Nephron progenitor cell (in vitro differentiated cells): ENCODE results near the gene PRIMPOL.
"Not testable (repeated sequence)": the region's sequence is repeated elsewhere in the genome, so short reads cannot be mapped to it uniquely, and the experiment has no call there.

ENCODE experiments used
- DNase-seq: peaks from one replicate; pipeline ENCODE4 v3.0.0; 2021
- H3K27ac Mint-ChIP-seq: 2 replicates; pipeline ENCODE4 v1.8.0; 2021; ENCODE audit warnings: mild to moderate bottlenecking, moderate library complexity, mixed read lengths
- H3K27me3 Mint-ChIP-seq: 2 replicates; pipeline ENCODE4 v1.8.0; 2021; ENCODE audit warnings: mild to moderate bottlenecking, low read depth, mixed read lengths; ENCODE audit not compliant: poor library complexity
- H3K36me3 Mint-ChIP-seq: 2 replicates; pipeline ENCODE4 v1.8.0; 2021; ENCODE audit warnings: low read depth, mixed read lengths
- H3K4me1 Mint-ChIP-seq: 2 replicates; pipeline ENCODE4 v1.8.0; 2021; ENCODE audit warnings: mixed read lengths
- H3K4me3 Mint-ChIP-seq: 2 replicates; pipeline ENCODE4 v1.8.0; 2021; ENCODE audit warnings: mild to moderate bottlenecking, moderate library complexity, mixed read lengths
- H3K9me3 Mint-ChIP-seq: 2 replicates; pipeline ENCODE4 v1.8.0; 2021; ENCODE audit warnings: mild to moderate bottlenecking, moderate library complexity, mixed read lengths
- TF ChIP-seq, protein P1 (sequence below): fragments of 200-600 bp; sonication (generic); IDR thresholded peaks from 2 replicates; pipeline ENCODE4 v1.5.0; 2021; ENCODE audit warnings: antibody characterized with exemption

The PRIMPOL gene

DNA sequence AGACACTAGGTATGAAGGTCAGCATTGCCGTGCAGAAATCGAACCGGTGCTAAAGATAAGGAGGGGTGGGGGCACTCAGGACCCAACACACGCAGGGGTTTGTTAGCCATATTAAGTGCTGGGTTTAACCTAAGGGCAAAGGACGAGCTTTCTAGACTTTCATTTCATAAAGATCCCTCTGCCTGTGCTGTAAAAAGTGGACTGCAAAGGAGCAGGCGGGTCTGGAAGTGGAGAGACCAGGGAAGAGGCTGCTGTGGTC lies 1.6 kb upstream of the PRIMPOL start:
- TF ChIP-seq, protein P1, sequence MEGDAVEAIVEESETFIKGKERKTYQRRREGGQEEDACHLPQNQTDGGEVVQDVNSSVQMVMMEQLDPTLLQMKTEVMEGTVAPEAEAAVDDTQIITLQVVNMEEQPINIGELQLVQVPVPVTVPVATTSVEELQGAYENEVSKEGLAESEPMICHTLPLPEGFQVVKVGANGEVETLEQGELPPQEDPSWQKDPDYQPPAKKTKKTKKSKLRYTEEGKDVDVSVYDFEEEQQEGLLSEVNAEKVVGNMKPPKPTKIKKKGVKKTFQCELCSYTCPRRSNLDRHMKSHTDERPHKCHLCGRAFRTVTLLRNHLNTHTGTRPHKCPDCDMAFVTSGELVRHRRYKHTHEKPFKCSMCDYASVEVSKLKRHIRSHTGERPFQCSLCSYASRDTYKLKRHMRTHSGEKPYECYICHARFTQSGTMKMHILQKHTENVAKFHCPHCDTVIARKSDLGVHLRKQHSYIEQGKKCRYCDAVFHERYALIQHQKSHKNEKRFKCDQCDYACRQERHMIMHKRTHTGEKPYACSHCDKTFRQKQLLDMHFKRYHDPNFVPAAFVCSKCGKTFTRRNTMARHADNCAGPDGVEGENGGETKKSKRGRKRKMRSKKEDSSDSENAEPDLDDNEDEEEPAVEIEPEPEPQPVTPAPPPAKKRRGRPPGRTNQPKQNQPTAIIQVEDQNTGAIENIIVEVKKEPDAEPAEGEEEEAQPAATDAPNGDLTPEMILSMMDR, result no peak
- H3K4me1 Mint-ChIP-seq, result peaks cover 55% of the 10 kb centered on the region

DNA sequence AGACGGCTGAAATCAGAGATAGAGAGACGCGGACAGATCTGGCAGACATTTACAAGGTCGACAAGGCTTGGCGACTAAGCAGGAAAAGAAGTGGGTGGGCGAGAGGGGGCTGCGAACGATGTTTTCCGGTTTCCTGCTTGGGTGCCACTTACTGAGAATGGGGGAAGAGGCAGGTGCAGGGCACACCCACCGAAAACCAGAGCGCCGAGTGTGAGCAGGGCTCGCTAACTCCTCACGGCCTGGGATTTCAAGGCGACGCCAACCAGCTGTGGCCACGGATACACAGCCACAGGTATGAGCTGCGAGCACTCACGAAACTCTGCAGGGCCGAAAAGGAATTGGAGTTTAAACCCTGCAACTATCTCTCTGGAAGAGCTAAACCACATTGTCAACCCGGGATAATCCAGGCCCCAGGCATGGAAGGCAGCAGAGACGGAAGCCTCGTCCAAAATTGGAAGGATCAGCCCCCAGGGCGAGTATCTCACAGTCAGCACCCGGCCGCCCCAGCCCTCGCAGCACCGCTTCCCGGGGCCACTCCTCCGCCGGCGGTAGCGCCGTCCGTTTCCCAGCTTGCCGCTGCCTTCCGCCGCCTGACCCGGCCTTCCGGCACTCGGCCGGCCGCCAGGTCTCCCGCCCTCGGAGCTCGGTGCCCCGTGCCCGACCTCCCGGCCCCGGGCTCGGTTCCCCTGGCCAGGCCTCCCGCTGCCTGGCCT lies 1.1 kb upstream of the PRIMPOL start:
- no peaks in the 10 kb centered on the region for H3K9me3 Mint-ChIP-seq
- H3K27me3 Mint-ChIP-seq, result peaks cover 5% of the 10 kb centered on the region
- peaks cover 55% of the 10 kb centered on the region for H3K4me1 Mint-ChIP-seq

More for the DNA sequence above, 1.6 kb upstream of the PRIMPOL start:
- peak overlapping the region; percentile 94 for H3K27ac Mint-ChIP-seq
- H3K4me3 Mint-ChIP-seq, result peak overlapping the region; percentile 89
- DNase-seq, result peak; percentile 6
- no peaks in the 10 kb centered on the region for H3K9me3 Mint-ChIP-seq
- peaks cover 5% of the 10 kb centered on the region for H3K27me3 Mint-ChIP-seq
- H3K36me3 Mint-ChIP-seq, result peaks cover 6% of the 10 kb centered on the region

DNA sequence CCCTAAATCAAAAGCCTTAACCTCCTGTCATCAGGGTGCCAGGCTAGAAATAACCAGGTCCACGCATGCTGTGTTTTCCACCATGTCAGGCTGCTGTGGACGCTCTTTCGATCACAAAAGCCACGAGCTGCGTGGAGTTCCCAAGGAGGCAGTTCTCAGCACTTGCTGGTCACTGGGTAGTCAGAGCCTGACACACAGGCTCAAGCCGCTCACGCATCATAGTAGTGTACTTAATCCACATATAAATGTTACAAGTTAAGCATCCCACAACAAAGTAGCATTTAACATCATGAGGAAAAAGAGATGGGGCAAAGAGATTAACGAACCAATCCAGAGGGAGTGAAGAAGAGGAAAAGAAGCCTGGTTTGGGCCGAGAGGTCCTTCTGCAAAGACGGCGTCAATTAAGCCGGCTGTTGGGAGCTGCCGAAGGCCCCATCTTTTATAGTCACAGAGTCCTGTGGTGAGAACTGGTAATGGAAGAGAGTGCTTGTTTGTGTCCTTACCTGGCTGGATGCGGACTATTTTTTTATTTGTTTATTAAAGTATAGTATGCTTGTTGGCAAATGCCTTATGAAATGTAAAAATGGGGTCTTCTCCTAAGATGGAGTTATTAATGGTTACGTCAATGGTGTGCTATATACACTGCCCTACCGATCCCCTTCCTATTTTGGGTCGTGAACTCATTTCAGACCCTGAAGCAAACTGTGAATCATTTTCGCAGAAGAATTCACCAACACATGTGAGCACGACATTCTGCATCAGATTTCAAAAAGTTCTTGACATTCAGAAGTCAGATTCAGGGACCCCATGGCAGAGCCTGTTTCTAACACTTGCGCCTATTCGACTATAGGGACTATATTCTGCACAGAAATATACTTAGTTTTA lies 675 bp downstream of the PRIMPOL start:
- Mint-ChIP-seq H3K4me3 (peak overlapping the region; percentile 92), H3K36me3 (peaks cover 10% of the 10 kb centered on the region), H3K27ac (peak overlapping the region; percentile 98), H3K4me1 (peaks cover 49% of the 10 kb centered on the region), H3K9me3 (no peaks in the 10 kb centered on the region), H3K27me3 (peaks cover 5% of the 10 kb centered on the region)
- peak; percentile 24 for DNase-seq
- TF ChIP-seq, protein P1, result no peak

More for the DNA sequence above, 1.1 kb upstream of the PRIMPOL start:
- TF ChIP-seq, protein P1, result no peak
- Mint-ChIP-seq H3K4me3 (peak overlapping the region; percentile 89), H3K36me3 (peaks cover 5% of the 10 kb centered on the region), H3K27ac (peak overlapping the region; percentile 94)
- peak; percentile 69 for DNase-seq

DNA sequence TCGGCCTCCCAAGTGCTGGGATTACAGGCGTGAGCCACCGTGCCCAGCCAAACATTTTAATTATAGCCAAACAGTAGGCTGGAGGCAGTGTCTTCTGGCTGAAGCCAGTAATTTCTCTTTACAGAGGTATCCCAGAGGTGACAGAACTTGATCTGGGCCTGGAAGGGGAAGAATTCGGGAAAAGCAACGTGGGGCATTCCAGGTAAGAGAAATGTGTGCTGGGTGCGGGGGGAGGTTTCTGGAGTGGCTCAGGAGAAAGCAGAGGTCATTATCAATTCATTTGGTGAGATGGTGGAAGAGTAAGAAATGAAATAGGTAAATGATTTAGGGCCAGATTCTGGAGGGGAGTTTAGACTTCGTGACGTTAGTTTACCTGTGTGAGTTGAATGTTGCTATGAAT lies 2.4 kb downstream of the PRIMPOL start:
- Mint-ChIP-seq H3K9me3 (no peaks in the 10 kb centered on the region), H3K27me3 (peaks cover 2% of the 10 kb centered on the region), H3K4me3 (no peak overlapping the region), H3K36me3 (peaks cover 21% of the 10 kb centered on the region), H3K27ac (no peak overlapping the region), H3K4me1 (peaks cover 34% of the 10 kb centered on the region)
- TF ChIP-seq, protein P1, result no peak
- no peak for DNase-seq

DNA sequence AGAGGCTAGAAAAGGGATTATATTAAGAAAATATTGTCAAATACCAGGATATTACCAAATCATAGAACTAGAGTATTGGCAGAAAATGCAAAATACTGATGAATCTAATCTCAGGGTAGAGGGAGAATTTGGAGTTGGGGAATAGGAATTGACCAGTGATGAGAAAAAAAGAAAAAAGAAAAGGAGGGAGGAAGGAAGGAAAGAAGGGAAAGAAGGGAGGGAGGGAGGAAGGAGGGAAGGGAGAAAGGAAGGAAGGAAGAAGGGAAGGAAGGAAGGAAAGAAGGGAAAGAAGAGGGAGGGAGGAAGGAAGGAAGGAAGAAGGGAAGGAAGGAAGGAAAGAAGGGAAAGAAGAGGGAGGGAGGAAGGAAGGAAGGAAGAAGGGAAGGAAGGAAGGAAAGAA lies 3.1 kb downstream of the PRIMPOL start:
- not testable (repeated sequence) for H3K27ac Mint-ChIP-seq, DNase-seq, H3K9me3 Mint-ChIP-seq, H3K4me3 Mint-ChIP-seq, H3K27me3 Mint-ChIP-seq
- H3K4me1 Mint-ChIP-seq, result peaks cover 26% of the 10 kb centered on the region
- H3K36me3 Mint-ChIP-seq, result peaks cover 29% of the 10 kb centered on the region

DNA sequence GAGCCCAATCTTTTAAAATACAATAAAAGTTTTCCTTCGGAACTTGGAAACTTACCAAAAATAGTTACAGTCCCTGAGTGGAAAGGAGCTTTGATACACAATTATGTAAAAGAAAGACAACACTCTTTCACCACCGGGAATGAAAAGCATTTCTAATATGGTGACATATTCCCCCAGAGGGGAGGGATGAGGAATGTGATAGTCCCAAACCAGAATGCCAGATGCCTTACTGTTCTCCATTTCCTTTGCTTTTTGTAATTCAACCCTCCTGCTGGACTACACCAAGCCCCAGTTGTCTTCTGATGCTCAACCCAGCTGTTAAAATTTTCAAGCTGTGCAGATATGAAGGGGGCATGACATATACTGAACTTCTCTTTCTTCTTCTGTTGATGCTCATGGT lies 4.1 kb downstream of the PRIMPOL start:
- Mint-ChIP-seq H3K4me3 (no peak overlapping the region), H3K27me3 (no peaks in the 10 kb centered on the region), H3K4me1 (peaks cover 18% of the 10 kb centered on the region), H3K36me3 (peaks cover 34% of the 10 kb centered on the region), H3K27ac (no peak overlapping the region), H3K9me3 (no peaks in the 10 kb centered on the region)
- TF ChIP-seq, protein P1, result no peak
- DNase-seq, result no peak
